Measurements from ENCODE around the gene ARAP3. TPM values are rescaled to one million over a fixed set of nuclear protein-coding genes. Genes with fewer than 3 reads are reported as not detected.

ARAP3 gene
- total RNA-seq, 1 experiment from 2014 or later: 15.1 TPM

- H3K9ac ChIP-seq (ENCODE audit: low read length): no peak overlapping the region
- TF ChIP-seq CBX3 (IDR thresholded peaks at IDR 0.05; ENCODE audit: low read depth) (no peak), ELF1 (IDR thresholded peaks at IDR 0.05; ENCODE audit: borderline replicate concordance, low read depth) (no peak), YY1 (IDR thresholded peaks at IDR 0.05; ENCODE audit: extremely low read depth, insufficient replicate concordance, low read depth, low read length) (no peak)
- peaks cover 6% of the 10 kb centered on the region; the same call in 1 of the 2 replicates for H4K20me1 ChIP-seq (ENCODE audit: insufficient read depth)
- no peaks in the 10 kb centered on the region for H3K9me2 ChIP-seq (ENCODE audit: insufficient read depth)
- H3K9me3 ChIP-seq (ENCODE audit: control insufficient read depth in 1 of 2, insufficient read depth in 1 of 2, low read depth in 1 of 2, low read length in 2 of 2): no peaks in the 10 kb centered on the region
- no TSS peak for BruUV-seq (replicated peaks)
- ATAC-seq (no peak), DNase-seq (ENCODE audit: low read depth, low spot score) (no peak)
- H3K79me2 ChIP-seq (ENCODE audit: insufficient read depth, low read length): peaks cover 98% of the 10 kb centered on the region
- H3K4me1 ChIP-seq (ENCODE audit: control insufficient read depth in 1 of 2, insufficient read depth in 2 of 2, low read length in 2 of 2): peaks cover 11 to 25% of the 10 kb centered on the region in 2 experiments
- no peak overlapping the region for H3K4me3 ChIP-seq (replicated peaks in 1 of 2; ENCODE audit: low read depth in 1 of 2, low read length in 2 of 2)
- CTCF ChIA-PET: interaction anchor here (0.9 to 1.3 kb wide), 2 partner anchors 10 to 15 kb away, joined by 4 to 5 read pairs; partner anchors contain the start of gene DIAPH1
- no peak overlapping the region for H3K4me2 ChIP-seq (ENCODE audit: low read length)
- no peaks in the 10 kb centered on the region for H3K27me3 ChIP-seq (ENCODE audit: insufficient read depth, low read length)
- no peak overlapping the region for H3K27ac ChIP-seq (ENCODE audit: low read depth, low read length)
- intact Hi-C loops (cut with micrococcal nuclease): no loop called here
- no peak overlapping the region for H2AFZ ChIP-seq (ENCODE audit: low read depth, low read length, poor library complexity, severe bottlenecking)
- POLR2A ChIA-PET: no interaction called here
- RAD21 ChIA-PET (ENCODE audit: low non-redundant PET in 1 of 2, low total read pairs in 2 of 2, uncharacterized antibody in 2 of 2, unreplicated experiment in 2 of 2): no interaction called here
- no peaks in the 10 kb centered on the region for H3K36me3 ChIP-seq (ENCODE audit: control insufficient read depth in 1 of 2, insufficient read depth in 2 of 2, low read length in 2 of 2)
These were observed 73.5 kb downstream of the ARAP3 start for GRCh38 chr5:141608557-141608956.

GRCh38 chr5:141608046-141608445, 74.0 kb downstream of the ARAP3 start:
- BruUV-seq (replicated peaks): no TSS peak
- Histone ChIP-seq H2AFZ (ENCODE audit: low read depth, low read length, poor library complexity, severe bottlenecking) (no peak overlapping the region), H3K27me3 (ENCODE audit: insufficient read depth, low read length) (no peaks in the 10 kb centered on the region), H3K9me2 (ENCODE audit: insufficient read depth) (no peaks in the 10 kb centered on the region), H3K4me1 (ENCODE audit: control insufficient read depth in 1 of 2, insufficient read depth in 2 of 2, low read length in 2 of 2) (peaks cover 11 to 25% of the 10 kb centered on the region in 2 experiments), H3K4me3 (replicated peaks in 1 of 2; ENCODE audit: low read depth in 1 of 2, low read length in 2 of 2) (no peak overlapping the region), H4K20me1 (ENCODE audit: insufficient read depth) (peaks cover 6% of the 10 kb centered on the region; the same call in 1 of the 2 replicates), H3K4me2 (ENCODE audit: low read length) (no peak overlapping the region), H3K9me3 (ENCODE audit: control insufficient read depth in 1 of 2, insufficient read depth in 1 of 2, low read depth in 1 of 2, low read length in 2 of 2) (no peaks in the 10 kb centered on the region), H3K27ac (ENCODE audit: low read depth, low read length) (no peak overlapping the region), H3K36me3 (ENCODE audit: control insufficient read depth in 1 of 2, insufficient read depth in 2 of 2, low read length in 2 of 2) (no peaks in the 10 kb centered on the region), H3K79me2 (ENCODE audit: insufficient read depth, low read length) (peaks cover 98% of the 10 kb centered on the region), H3K9ac (ENCODE audit: low read length) (no peak overlapping the region)
- no peak for ATAC-seq
- TF ChIP-seq FOSL1 (IDR thresholded peaks at IDR 0.05; ENCODE audit: low read depth): no peak
- no peak for TF ChIP-seq RAD21 (IDR thresholded peaks at IDR 0.05; ENCODE audit: low read depth)
- TF ChIP-seq EZH2 (IDR thresholded peaks at IDR 0.05): no peak
- no peak for TF ChIP-seq SIN3A (IDR thresholded peaks at IDR 0.05; ENCODE audit: low read depth)
- TF ChIP-seq SP1 (IDR thresholded peaks at IDR 0.05; ENCODE audit: low read depth): no peak
- no peak for TF ChIP-seq POLR2AphosphoS5 (IDR thresholded peaks at IDR 0.05; ENCODE audit: low read depth, low read length)
- no peak for TF ChIP-seq ZNF274 (IDR thresholded peaks at IDR 0.05; ENCODE audit: low read depth, low read length)
- TF ChIP-seq CEBPB (IDR thresholded peaks at IDR 0.05; ENCODE audit: low read depth): no peak
- TF ChIP-seq SRF (IDR thresholded peaks at IDR 0.05; ENCODE audit: low read depth): no peak
- no peak for TF ChIP-seq TCF7L2 (IDR thresholded peaks at IDR 0.05; ENCODE audit: borderline replicate concordance, extremely low read depth, insufficient read depth, insufficient read length)
- no peak for TF ChIP-seq REST (IDR thresholded peaks at IDR 0.05; ENCODE audit: low read depth)
- TF ChIP-seq JUND (IDR thresholded peaks at IDR 0.05): no peak
- TF ChIP-seq ZFX (IDR thresholded peaks at IDR 0.05): no peak
- CTCF ChIA-PET: interaction anchor here (1.3 kb wide), 1 partner anchor 11 kb away, joined by 4 read pairs; the partner anchor contains the start of gene DIAPH1
- RAD21 ChIA-PET (ENCODE audit: low non-redundant PET in 1 of 2, low total read pairs in 2 of 2, uncharacterized antibody in 2 of 2, unreplicated experiment in 2 of 2): no interaction called here
- POLR2A ChIA-PET: no interaction called here
- intact Hi-C loops (cut with micrococcal nuclease): no loop called here
- no peak for DNase-seq (ENCODE audit: low read depth, low spot score)
